Measurements from ENCODE around the gene PRKCB. TPM values are rescaled to one million over a fixed set of nuclear protein-coding genes. Genes with fewer than 3 reads are reported as not detected.

The PRKCB gene
- total and polyA plus RNA-seq, 4 donors, result 1.6 to 9.4 (median 4.0) TPM

GRCh38 chr16:23821875-23822688 lies 13.7 kb upstream of the PRKCB start:
- no peak for DNase-seq (ENCODE audit: low spot score)
- no peak for TF ChIP-seq RAD21 (IDR thresholded peaks at IDR 0.05)
- no peak for TF ChIP-seq ZBTB33 (IDR thresholded peaks at IDR 0.05)
- TF ChIP-seq EGR1 (IDR thresholded peaks at IDR 0.05; ENCODE audit: low read depth in 2 of 2), result no peak
- no peak for TF ChIP-seq CTCF (IDR thresholded peaks at IDR 0.05; ENCODE audit: low read depth, low read length, missing input control)
- TF ChIP-seq TAF1 (conservative IDR thresholded peaks at IDR 0.05), result no peak
- no peak for TF ChIP-seq NR2F2 (IDR thresholded peaks at IDR 0.05)
- no peak for TF ChIP-seq MAX (IDR thresholded peaks at IDR 0.05)
- no peak for TF ChIP-seq RXRA (IDR thresholded peaks at IDR 0.05)
- no peak for TF ChIP-seq ATF3 (IDR thresholded peaks at IDR 0.05)
- no peak for TF ChIP-seq JUND (IDR thresholded peaks at IDR 0.05)
- 73% methylated on average over 6 of the region's 6 CpGs for WGBS

GRCh38 chr16:23823475-23824384 lies 12.1 kb upstream of the PRKCB start:
- no peaks in the 10 kb centered on the region for H3K36me3 ChIP-seq (ENCODE audit: control insufficient read depth in 4 of 4, insufficient read depth in 3 of 4, low read depth in 1 of 4, low read length in 3 of 4)
- no peak overlapping the region for H3K4me3 ChIP-seq (ENCODE audit: low read depth in 1 of 3, low read length in 3 of 3)
- H3K4me1 ChIP-seq (ENCODE audit: control insufficient read depth in 4 of 4, insufficient read depth in 4 of 4, low read length in 3 of 4), result no peaks in the 10 kb centered on the region
- 69% methylated on average over 9 of the region's 9 CpGs for WGBS
- H3K9me3 ChIP-seq (ENCODE audit: control insufficient read depth in 4 of 4, low read length in 3 of 4), result peaks cover 0 to 3% (median under 1%) of the 10 kb centered on the region in 4 donors
- H3K27me3 ChIP-seq (ENCODE audit: control insufficient read depth in 4 of 4, insufficient read depth in 4 of 4, low read length in 3 of 4), result no peaks in the 10 kb centered on the region
- DNase-seq (ENCODE audit: low spot score), result no peak
- H3K27ac ChIP-seq (ENCODE audit: low read depth in 1 of 2, low read length in 2 of 2), result no peak overlapping the region
- no peak overlapping the region for H3K9ac ChIP-seq (ENCODE audit: low read depth in 1 of 2, low read length in 2 of 2)
- TF ChIP-seq HNF4A (conservative IDR thresholded peaks at IDR 0.05), result no peak
- TF ChIP-seq FOXA1 (IDR thresholded peaks at IDR 0.05), result no peak
- no peak for TF ChIP-seq REST (IDR thresholded peaks at IDR 0.05)
- TF ChIP-seq MAX (IDR thresholded peaks at IDR 0.05), result no peak
- no peak for TF ChIP-seq EGR1 (IDR thresholded peaks at IDR 0.05; ENCODE audit: low read depth in 2 of 2)
- no peak for TF ChIP-seq FOXA2 (IDR thresholded peaks at IDR 0.05)
- TF ChIP-seq GABPA (IDR thresholded peaks at IDR 0.05 in 1 of 2, conservative IDR thresholded peaks at IDR 0.05 in 1 of 2), result no peak
- no peak for TF ChIP-seq SP1 (IDR thresholded peaks at IDR 0.05)
- TF ChIP-seq YY1 (IDR thresholded peaks at IDR 0.05), result no peak
- no peak for TF ChIP-seq ATF3 (IDR thresholded peaks at IDR 0.05)
- no peak for TF ChIP-seq RAD21 (IDR thresholded peaks at IDR 0.05)
- TF ChIP-seq ZBTB33 (IDR thresholded peaks at IDR 0.05), result no peak
- TF ChIP-seq JUND (IDR thresholded peaks at IDR 0.05), result no peak
- TF ChIP-seq NR2F2 (IDR thresholded peaks at IDR 0.05), result no peak
- TF ChIP-seq RXRA (IDR thresholded peaks at IDR 0.05), result no peak
- TF ChIP-seq TAF1 (conservative IDR thresholded peaks at IDR 0.05), result no peak
- no peak for TF ChIP-seq HNF4G (IDR thresholded peaks at IDR 0.05)

More at GRCh38 chr16:23821875-23822688, 13.7 kb upstream of the PRKCB start:
- H3K9ac ChIP-seq (ENCODE audit: low read depth in 1 of 2, low read length in 2 of 2), result no peak overlapping the region
- H3K27me3 ChIP-seq (ENCODE audit: control insufficient read depth in 4 of 4, insufficient read depth in 4 of 4, low read length in 3 of 4), result no peaks in the 10 kb centered on the region
- no peak overlapping the region for H3K4me3 ChIP-seq (ENCODE audit: low read depth in 1 of 3, low read length in 3 of 3)
- H3K27ac ChIP-seq (ENCODE audit: low read depth in 1 of 2, low read length in 2 of 2), result no peak overlapping the region
- no peaks in the 10 kb centered on the region for H3K4me1 ChIP-seq (ENCODE audit: control insufficient read depth in 4 of 4, insufficient read depth in 4 of 4, low read length in 3 of 4)
- no peaks in the 10 kb centered on the region for H3K9me3 ChIP-seq (ENCODE audit: control insufficient read depth in 4 of 4, low read length in 3 of 4)
- H3K36me3 ChIP-seq (ENCODE audit: control insufficient read depth in 4 of 4, insufficient read depth in 3 of 4, low read depth in 1 of 4, low read length in 3 of 4), result no peaks in the 10 kb centered on the region
